HL-60 (cell line): ENCODE results near the gene MCCC1.

Experiments
- DNase-seq, 2 experiments: peaks; one replicate each; pipeline ENCODE4 v3.0.0-alpha.2; 2010 to 2020; ENCODE audit warnings: low read depth in 1 of 2, low spot score in 1 of 2
- H3K27ac ChIP-seq: fragments of 250-450 bp; sonication (Bioruptor Pico); replicated peaks from 2 replicates; pipeline ENCODE4 v1.5.1; 2020; ENCODE audit warnings: mild to moderate bottlenecking, moderate library complexity
- H3K27me3 ChIP-seq: fragments of 250-450 bp; sonication (Bioruptor Pico); 2 replicates; pipeline ENCODE4 v1.5.1; 2021; ENCODE audit warnings: mild to moderate bottlenecking, moderate library complexity; ENCODE audit not compliant: insufficient read depth, poor library complexity, severe bottlenecking
- H3K4me3 ChIP-seq: replicated peaks from 2 replicates; pipeline ENCODE4 v1.5.1; 2011; ENCODE audit warnings: mild to moderate bottlenecking, control low read depth, low read length; ENCODE audit not compliant: insufficient read depth
- GABPA ChIP-seq: IDR thresholded peaks from 2 replicates; pipeline ENCODE4 v1.6.1; 2012; ENCODE audit warnings: low read depth
- POLR2AphosphoS5 ChIP-seq: IDR thresholded peaks from 2 replicates; pipeline ENCODE4 v1.6.1; 2012; ENCODE audit warnings: low read depth
- SPI1 ChIP-seq: IDR thresholded peaks from 2 replicates; pipeline ENCODE4 v1.6.1; 2012; ENCODE audit warnings: low read depth, mild to moderate bottlenecking, borderline replicate concordance
- TF ChIP-seq, protein P1 (sequence below): IDR thresholded peaks from one replicate; pipeline ENCODE4 v1.5.1; 2011; ENCODE audit warnings: low read length, control low read depth, inconsistent platforms; ENCODE audit not compliant: insufficient read depth
- TF ChIP-seq, protein P2 (sequence below): IDR thresholded peaks from 2 replicates; pipeline ENCODE4 v1.6.1; 2012; ENCODE audit warnings: low read depth; ENCODE audit not compliant: insufficient replicate concordance

MCCC1 gene

DNA sequence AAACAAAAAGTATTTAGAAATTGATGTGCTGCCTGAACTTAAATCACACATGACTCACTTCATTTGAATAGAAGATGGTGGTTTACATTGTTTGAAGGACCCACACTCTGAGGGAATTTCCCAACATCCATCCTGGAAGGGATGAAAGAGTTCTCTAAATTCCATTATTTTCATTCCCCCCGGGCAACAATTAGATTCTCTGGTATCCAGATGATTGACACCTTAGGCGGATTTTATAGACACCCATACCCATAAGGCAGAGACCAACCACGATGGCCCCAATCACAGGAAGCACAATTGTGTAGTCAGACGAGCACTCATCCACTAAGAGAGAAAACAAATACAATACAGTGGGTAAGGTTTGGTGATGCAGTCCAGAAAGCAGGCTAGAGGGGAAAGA lies 24.6 kb upstream of the MCCC1 start:
- no peak for DNase-seq
- Histone ChIP-seq H3K4me3 (no peak overlapping the region), H3K27ac (no peak overlapping the region), H3K27me3 (no peaks in the 10 kb centered on the region)
- TF ChIP-seq GABPA (no peak), POLR2AphosphoS5 (no peak), SPI1 (no peak)
- TF ChIP-seq, protein P1, sequence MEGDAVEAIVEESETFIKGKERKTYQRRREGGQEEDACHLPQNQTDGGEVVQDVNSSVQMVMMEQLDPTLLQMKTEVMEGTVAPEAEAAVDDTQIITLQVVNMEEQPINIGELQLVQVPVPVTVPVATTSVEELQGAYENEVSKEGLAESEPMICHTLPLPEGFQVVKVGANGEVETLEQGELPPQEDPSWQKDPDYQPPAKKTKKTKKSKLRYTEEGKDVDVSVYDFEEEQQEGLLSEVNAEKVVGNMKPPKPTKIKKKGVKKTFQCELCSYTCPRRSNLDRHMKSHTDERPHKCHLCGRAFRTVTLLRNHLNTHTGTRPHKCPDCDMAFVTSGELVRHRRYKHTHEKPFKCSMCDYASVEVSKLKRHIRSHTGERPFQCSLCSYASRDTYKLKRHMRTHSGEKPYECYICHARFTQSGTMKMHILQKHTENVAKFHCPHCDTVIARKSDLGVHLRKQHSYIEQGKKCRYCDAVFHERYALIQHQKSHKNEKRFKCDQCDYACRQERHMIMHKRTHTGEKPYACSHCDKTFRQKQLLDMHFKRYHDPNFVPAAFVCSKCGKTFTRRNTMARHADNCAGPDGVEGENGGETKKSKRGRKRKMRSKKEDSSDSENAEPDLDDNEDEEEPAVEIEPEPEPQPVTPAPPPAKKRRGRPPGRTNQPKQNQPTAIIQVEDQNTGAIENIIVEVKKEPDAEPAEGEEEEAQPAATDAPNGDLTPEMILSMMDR, result no peak
- TF ChIP-seq, protein P2, sequence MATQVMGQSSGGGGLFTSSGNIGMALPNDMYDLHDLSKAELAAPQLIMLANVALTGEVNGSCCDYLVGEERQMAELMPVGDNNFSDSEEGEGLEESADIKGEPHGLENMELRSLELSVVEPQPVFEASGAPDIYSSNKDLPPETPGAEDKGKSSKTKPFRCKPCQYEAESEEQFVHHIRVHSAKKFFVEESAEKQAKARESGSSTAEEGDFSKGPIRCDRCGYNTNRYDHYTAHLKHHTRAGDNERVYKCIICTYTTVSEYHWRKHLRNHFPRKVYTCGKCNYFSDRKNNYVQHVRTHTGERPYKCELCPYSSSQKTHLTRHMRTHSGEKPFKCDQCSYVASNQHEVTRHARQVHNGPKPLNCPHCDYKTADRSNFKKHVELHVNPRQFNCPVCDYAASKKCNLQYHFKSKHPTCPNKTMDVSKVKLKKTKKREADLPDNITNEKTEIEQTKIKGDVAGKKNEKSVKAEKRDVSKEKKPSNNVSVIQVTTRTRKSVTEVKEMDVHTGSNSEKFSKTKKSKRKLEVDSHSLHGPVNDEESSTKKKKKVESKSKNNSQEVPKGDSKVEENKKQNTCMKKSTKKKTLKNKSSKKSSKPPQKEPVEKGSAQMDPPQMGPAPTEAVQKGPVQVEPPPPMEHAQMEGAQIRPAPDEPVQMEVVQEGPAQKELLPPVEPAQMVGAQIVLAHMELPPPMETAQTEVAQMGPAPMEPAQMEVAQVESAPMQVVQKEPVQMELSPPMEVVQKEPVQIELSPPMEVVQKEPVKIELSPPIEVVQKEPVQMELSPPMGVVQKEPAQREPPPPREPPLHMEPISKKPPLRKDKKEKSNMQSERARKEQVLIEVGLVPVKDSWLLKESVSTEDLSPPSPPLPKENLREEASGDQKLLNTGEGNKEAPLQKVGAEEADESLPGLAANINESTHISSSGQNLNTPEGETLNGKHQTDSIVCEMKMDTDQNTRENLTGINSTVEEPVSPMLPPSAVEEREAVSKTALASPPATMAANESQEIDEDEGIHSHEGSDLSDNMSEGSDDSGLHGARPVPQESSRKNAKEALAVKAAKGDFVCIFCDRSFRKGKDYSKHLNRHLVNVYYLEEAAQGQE, result no peak

DNA sequence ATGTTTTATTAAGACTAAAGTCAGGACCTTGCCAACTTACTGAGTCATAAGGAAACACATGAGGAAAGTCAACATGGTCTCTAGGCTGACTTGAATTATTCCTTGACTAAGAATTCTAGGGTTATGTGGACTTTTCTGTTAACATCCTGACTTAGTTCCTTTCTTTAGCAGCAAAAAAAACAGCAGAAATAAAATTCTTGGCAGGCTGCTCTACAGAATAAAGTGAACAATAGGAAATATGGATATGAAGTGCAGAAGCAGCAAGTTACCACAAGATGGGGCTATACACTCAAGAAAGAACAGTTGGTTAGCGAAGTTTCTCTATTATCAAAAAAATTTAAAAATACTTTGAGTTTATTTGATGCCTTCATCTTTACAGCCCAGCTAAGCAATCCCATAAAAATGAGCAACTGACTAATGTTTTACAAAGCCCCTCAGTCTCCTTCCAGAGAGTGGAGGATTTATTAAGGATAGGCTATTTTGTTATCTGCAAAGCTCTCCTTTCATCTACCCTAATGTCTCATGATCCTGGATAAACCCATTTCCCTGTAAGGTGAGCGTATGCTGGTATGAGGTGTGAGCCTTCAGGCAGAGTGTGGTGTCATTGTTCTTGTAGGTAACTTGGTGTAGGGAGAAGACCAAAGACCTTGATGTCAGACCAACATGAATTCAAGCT lies 23.1 kb upstream of the MCCC1 start:
- no peaks in the 10 kb centered on the region for H3K27me3 ChIP-seq
- H3K4me3 ChIP-seq, result no peak overlapping the region
- no peak for TF ChIP-seq POLR2AphosphoS5
- TF ChIP-seq, protein P1, result peak; percentile 67
- DNase-seq, result no peak
- H3K27ac ChIP-seq, result no peak overlapping the region

DNA sequence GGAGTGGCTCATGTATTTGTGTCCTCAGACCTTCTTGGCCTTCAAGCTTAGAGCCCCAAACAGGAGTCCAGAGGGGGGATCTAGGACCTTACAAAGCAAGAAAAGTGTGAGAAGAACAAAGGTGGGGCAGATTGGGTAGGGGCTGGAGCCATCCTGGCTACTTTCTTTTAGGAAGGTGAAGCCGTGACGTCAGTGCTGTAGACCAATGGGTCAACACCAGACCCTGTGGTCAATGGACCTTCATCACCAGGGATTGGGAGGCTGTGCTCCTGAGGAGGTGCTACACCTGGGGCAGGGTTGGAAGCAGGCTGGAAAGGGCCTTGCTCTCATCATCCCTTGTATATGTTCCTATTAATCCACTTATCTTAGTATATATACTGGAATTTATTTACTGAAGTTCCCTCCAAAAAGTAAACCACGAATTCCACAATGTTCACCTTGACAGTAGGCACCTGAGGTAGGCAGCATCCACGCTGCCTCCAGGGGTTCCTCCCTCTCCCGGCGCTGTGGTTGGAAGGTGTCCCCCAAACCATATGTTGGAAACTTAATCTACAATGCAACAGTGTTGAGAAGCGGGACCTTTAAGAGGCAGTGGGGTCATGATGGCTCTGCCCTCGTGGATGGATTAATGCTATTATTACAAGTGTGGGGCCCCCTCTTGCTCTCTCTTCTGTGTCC lies 21.4 kb upstream of the MCCC1 start:
- TF ChIP-seq, protein P1, result no peak
- TF ChIP-seq SPI1, result no peak
- no peak for TF ChIP-seq GABPA
- no peak for TF ChIP-seq POLR2AphosphoS5
- TF ChIP-seq, protein P2, result no peak
- no peak overlapping the region for H3K4me3 ChIP-seq
- no peak overlapping the region for H3K27ac ChIP-seq
- DNase-seq, result no peak
- H3K27me3 ChIP-seq, result no peaks in the 10 kb centered on the region
